SK-N-SH treated with all-trans-retinoic acid at 6 μM for 48 hours (cell line): Measurements from ENCODE around the gene ARHGAP9.

Experiments
- ARNTL ChIP-seq: fragments of 450-650 bp; formaldehyde crosslinking; IDR thresholded peaks from 2 replicates; pipeline ENCODE4 v1.5.0; 2020; ENCODE audit warnings: low read depth, mild to moderate bottlenecking, moderate library complexity, borderline replicate concordance
- PATZ1 ChIP-seq: fragments of 250-450 bp; sonication (Bioruptor Pico); IDR thresholded peaks from 2 replicates; pipeline ENCODE4 v1.8.0; 2020; ENCODE audit warnings: mild to moderate bottlenecking, moderate library complexity, borderline replicate concordance
- POU6F1 ChIP-seq: fragments of 250-450 bp; sonication (Bioruptor Pico); IDR thresholded peaks from 2 replicates; pipeline ENCODE4 v1.8.0; 2021; ENCODE audit warnings: low read depth, mild to moderate bottlenecking, moderate library complexity, borderline replicate concordance
- ZNF565 ChIP-seq: fragments of 450-650 bp; formaldehyde crosslinking; conservative IDR thresholded peaks from 2 replicates; pipeline ENCODE4 v1.5.0; 2020; ENCODE audit warnings: low read depth, mild to moderate bottlenecking, moderate library complexity
- TF ChIP-seq, protein P1 (sequence below): fragments of 250-450 bp; sonication (Bioruptor Pico); IDR thresholded peaks from 2 replicates; pipeline ENCODE4 v1.5.1; 2020; ENCODE audit warnings: low read depth, mild to moderate bottlenecking, moderate library complexity

- TF ChIP-seq ARNTL (no peak), PATZ1 (no peak), POU6F1 (CRISPR knock-in tag) (no peak), ZNF565 (CRISPR knock-in tag) (no peak)
- TF ChIP-seq, protein P1, sequence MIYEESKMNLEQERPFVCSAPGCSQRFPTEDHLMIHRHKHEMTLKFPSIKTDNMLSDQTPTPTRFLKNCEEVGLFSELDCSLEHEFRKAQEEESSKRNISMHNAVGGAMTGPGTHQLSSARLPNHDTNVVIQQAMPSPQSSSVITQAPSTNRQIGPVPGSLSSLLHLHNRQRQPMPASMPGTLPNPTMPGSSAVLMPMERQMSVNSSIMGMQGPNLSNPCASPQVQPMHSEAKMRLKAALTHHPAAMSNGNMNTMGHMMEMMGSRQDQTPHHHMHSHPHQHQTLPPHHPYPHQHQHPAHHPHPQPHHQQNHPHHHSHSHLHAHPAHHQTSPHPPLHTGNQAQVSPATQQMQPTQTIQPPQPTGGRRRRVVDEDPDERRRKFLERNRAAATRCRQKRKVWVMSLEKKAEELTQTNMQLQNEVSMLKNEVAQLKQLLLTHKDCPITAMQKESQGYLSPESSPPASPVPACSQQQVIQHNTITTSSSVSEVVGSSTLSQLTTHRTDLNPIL (CRISPR knock-in tag) = no peak
These were observed 35.8 kb upstream of the ARHGAP9 start for GRCh38 chr12:57515408-57515933.
